Stimulated activated memory B cell treated with anti-CD40 and anti-IgM and Interleukin-4, amounts not matched to agents 10 μg/mL and 1 μg/mL and 100 μg/mL, for 72 hours (primary cell): ENCODE measurements around the gene SYT14.

Experiments used
- ATAC-seq: fragments of 150-1000 bp; cut with Tn5 transposase; 2 replicates; pipeline ENCODE4 v1.10.0; 2021
- H3K27ac Mint-ChIP-seq: one replicate; pipeline ENCODE4 v1.8.0; 2022; ENCODE audit warnings: mild to moderate bottlenecking, mixed read lengths
- H3K27me3 Mint-ChIP-seq: one replicate; pipeline ENCODE4 v1.8.0; 2022; ENCODE audit warnings: mixed read lengths
- H3K36me3 Mint-ChIP-seq: one replicate; pipeline ENCODE4 v1.8.0; 2022; ENCODE audit warnings: mixed read lengths
- H3K4me1 Mint-ChIP-seq: one replicate; pipeline ENCODE4 v1.8.0; 2022; ENCODE audit warnings: mixed read lengths
- H3K4me3 Mint-ChIP-seq: one replicate; pipeline ENCODE4 v1.8.0; 2022; ENCODE audit warnings: mild to moderate bottlenecking, moderate library complexity, mixed read lengths
- H3K9me3 Mint-ChIP-seq: one replicate; pipeline ENCODE4 v1.8.0; 2022; ENCODE audit warnings: mixed read lengths

SYT14 gene

DNA sequence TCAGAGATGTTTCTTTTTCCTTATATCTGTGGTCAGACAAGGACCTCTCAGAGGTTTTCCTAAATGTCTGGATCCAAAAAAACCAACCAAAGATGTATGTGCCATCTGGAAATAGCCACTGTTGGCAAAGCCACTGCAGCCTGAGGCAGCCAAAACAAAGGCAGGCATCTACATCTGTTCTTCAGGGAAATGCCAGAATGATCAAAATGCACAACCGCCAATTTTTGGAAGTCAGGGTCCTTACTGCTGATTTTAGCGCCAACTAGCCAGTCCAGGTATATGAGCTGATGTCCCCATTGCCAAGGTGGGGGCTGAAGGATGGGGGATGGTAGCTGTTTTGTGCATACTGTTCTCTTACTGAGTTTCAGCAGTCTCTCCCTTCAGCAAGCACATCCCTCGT is 45.9 kb downstream of the SYT14 start:
- Mint-ChIP-seq H3K4me3 (no peak overlapping the region), H3K27ac (no peak overlapping the region), H3K9me3 (no peaks in the 10 kb centered on the region), H3K4me1 (no peaks in the 10 kb centered on the region), H3K27me3 (peaks cover 63% of the 10 kb centered on the region), H3K36me3 (no peaks in the 10 kb centered on the region)
- ATAC-seq: no peak

DNA sequence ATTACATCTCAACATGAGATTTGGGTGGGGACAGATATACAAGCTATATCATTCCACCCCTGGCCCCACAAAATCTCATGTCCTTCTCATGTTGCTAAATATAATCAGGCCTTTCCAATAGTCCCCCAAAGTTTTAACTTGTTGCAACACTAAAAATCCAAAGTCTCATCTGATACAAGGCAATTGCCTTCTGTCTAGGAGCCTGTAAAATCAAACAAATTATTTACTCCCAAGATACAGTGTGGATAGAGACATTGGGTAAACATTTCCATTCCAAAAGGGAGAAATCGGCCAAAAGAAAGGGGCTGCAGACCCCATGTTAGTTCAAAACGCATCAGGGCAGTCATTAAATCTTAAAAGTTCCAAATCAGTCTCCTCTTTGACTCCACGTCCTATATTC is 47.0 kb downstream of the SYT14 start:
- H3K9me3 Mint-ChIP-seq: no peaks in the 10 kb centered on the region
- H3K4me1 Mint-ChIP-seq: no peaks in the 10 kb centered on the region
- H3K36me3 Mint-ChIP-seq: no peaks in the 10 kb centered on the region
- no peak overlapping the region for H3K4me3 Mint-ChIP-seq
- no peak overlapping the region for H3K27ac Mint-ChIP-seq
- no peak for ATAC-seq
- peaks cover 57% of the 10 kb centered on the region for H3K27me3 Mint-ChIP-seq

DNA sequence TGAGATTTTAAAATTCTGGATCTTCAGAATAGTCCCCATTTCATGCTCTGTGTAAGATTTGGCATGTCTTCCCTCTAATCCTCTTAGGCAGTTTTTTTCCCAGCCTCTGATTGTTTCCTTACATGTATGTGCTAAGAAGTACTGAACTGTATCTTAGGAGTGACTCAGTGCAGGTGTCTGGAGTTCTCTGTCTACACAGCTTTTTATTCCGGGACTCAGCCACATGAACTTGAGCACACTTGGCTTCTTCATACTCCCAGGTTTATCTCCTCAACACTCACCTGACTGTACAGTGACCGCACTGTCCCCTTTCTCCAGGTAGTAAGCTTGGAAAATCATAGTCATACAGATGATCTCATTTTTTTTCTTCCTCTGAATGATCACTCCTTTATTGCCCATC is 50.7 kb downstream of the SYT14 start:
- no peak for ATAC-seq
- H3K27ac Mint-ChIP-seq: no peak overlapping the region
- H3K9me3 Mint-ChIP-seq: no peaks in the 10 kb centered on the region
- H3K36me3 Mint-ChIP-seq: no peaks in the 10 kb centered on the region
- H3K4me1 Mint-ChIP-seq: no peaks in the 10 kb centered on the region
- peaks cover 67% of the 10 kb centered on the region for H3K27me3 Mint-ChIP-seq
- no peak overlapping the region for H3K4me3 Mint-ChIP-seq

DNA sequence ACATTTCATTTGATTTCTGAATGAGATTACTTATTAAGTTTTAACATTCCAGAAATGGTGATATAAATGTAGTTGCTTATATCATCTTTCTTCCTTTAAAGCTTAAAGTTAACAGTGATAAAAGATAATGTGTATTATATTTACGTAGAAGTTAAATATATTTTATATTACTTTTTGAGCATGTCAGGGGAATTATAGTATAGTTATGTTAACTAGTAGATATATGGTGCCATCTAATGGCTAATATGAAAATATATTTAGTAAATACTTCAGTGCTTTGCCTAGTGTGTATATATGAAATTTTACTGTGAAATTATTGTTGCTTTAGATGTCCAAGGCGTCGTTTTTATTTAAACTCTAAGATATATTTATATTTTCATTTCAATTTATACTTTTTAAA is 51.5 kb downstream of the SYT14 start:
- H3K27me3 Mint-ChIP-seq: peaks cover 69% of the 10 kb centered on the region
- H3K4me3 Mint-ChIP-seq: no peak overlapping the region
- ATAC-seq: no peak

DNA sequence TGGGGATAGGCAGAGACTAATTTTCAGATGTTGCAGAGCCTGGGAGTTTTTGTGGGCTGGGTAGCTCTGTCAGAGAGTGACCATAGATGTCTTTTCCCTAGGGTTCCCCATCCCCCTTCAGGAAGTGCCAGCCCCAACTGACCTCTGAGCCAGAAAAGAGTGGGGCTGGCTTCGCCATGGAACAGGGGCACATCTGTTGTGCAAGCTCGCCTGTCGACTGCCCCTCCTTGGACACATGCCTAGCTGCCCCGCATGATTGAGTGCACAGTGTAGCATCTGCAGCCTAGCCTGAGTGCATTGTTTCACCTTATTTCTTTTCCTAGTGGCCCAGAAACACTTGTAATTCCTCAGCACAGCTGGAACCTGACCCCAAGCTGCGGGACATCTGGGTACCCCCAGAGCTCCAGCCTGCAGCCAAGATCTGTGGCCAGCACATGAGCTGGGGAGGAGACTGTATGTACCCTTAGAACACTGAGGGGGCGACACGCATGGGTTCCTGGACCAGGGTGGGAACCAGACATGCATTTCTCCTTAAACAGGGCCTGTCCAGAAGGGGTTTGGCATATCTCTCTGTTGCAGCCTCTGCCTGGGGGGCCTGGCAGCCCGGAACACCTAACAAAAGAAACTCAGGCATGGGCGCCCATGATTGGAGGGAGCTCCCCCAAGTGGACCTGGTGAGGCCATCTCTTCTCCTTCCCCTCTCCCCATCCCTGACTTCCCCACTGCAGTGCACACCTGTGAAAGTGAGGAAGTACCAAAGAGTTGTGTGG is 55.2 kb downstream of the SYT14 start:
- H3K4me3 Mint-ChIP-seq: no peak overlapping the region
- no peaks in the 10 kb centered on the region for H3K4me1 Mint-ChIP-seq
- peaks cover 52% of the 10 kb centered on the region for H3K27me3 Mint-ChIP-seq
- ATAC-seq: peak; percentile 31
- H3K9me3 Mint-ChIP-seq: no peaks in the 10 kb centered on the region
- H3K27ac Mint-ChIP-seq: no peak overlapping the region
- H3K36me3 Mint-ChIP-seq: no peaks in the 10 kb centered on the region

More for the DNA sequence above, 51.5 kb downstream of the SYT14 start:
- Mint-ChIP-seq H3K9me3 (no peaks in the 10 kb centered on the region), H3K27ac (no peak overlapping the region), H3K36me3 (no peaks in the 10 kb centered on the region), H3K4me1 (no peaks in the 10 kb centered on the region)

DNA sequence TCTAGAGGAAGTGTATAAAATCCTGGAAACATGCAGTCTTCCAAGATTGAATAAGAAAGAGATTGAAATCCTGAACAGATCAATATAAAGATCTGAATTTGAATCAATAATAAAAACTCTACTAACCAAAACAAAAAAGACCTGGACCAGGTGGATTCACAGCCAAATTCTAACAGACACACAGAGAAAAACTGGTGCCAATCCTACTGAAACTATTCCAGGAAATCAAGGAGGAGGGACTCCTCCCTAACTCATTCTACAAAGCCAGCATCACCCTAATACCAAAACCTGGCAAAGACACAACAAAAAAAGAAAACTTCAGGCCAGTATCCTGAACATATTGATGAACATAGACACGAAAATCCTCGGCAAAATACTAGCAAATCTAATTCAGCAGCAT is 58.3 kb downstream of the SYT14 start:
- Mint-ChIP-seq H3K27me3 (peaks cover 36% of the 10 kb centered on the region), H3K4me1 (no peaks in the 10 kb centered on the region), H3K36me3 (no peaks in the 10 kb centered on the region), H3K4me3 (no peak overlapping the region), H3K27ac (no peak overlapping the region), H3K9me3 (no peaks in the 10 kb centered on the region)
- no peak for ATAC-seq

DNA sequence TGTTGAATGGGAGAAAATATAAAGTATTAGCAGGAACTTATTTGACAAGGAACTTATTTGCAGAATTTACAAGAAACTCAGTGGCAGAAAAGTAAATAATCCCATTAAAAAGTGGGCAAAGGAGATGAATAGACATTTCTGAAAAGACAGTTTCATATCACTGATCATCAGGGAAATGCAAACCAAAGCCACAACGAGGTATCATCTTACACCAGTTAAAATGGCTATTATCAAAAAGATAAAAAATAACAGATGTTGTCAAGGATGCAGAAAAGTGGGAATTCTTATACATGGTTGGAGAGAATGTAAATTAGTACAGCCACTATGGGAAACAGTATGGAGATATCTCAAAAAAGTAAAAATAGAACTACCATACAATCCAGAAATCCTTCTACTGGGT is 61.0 kb downstream of the SYT14 start:
- Mint-ChIP-seq H3K4me1 (no peaks in the 10 kb centered on the region), H3K27ac (no peak overlapping the region), H3K27me3 (peaks cover 10% of the 10 kb centered on the region), H3K4me3 (no peak overlapping the region), H3K9me3 (no peaks in the 10 kb centered on the region), H3K36me3 (no peaks in the 10 kb centered on the region)
- ATAC-seq: no peak

DNA sequence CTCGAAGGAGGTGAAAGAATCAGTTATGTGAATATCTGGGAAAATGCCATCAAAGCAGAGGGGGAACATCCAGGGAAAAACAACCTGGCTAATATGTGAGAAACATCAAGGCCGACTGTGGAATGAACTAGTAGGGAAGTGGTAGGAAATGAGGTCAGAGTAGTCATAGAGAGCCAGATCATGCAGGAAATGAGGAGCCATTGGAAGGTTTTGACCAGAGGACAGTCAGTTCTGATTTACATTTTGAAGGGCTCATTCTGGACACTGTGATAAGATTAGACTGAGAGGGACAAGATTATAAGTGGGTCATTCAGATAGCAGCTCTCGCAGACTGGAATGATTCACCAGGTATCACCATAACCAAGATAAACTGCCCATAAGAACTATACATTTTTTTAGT is 63.7 kb downstream of the SYT14 start:
- Mint-ChIP-seq H3K4me1 (no peaks in the 10 kb centered on the region), H3K36me3 (no peaks in the 10 kb centered on the region), H3K27ac (no peak overlapping the region), H3K4me3 (no peak overlapping the region), H3K9me3 (no peaks in the 10 kb centered on the region), H3K27me3 (no peaks in the 10 kb centered on the region)
- ATAC-seq: no peak

DNA sequence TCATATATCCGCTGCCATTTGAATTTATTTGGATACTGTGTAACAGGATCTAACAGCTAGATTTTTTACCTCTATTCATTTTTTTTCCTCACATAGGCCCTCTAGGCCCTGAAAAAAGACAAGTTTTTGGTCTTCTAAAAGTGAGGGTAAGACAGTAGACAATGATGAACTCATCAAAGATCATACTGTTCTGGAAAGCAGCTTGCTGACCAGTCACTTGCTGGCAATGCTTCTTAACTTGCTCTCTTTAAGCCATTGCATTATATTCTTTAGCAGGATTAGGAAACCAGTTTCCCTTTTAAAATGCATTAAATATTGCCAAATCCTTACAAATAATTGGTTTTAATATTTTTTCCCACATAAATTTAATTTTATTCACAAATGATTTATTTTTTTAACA is 65.5 kb downstream of the SYT14 start:
- no peaks in the 10 kb centered on the region for H3K9me3 Mint-ChIP-seq
- no peak overlapping the region for H3K27ac Mint-ChIP-seq
- H3K4me1 Mint-ChIP-seq: no peaks in the 10 kb centered on the region
- no peaks in the 10 kb centered on the region for H3K36me3 Mint-ChIP-seq
- no peak overlapping the region for H3K4me3 Mint-ChIP-seq
- ATAC-seq: no peak
- no peaks in the 10 kb centered on the region for H3K27me3 Mint-ChIP-seq

DNA sequence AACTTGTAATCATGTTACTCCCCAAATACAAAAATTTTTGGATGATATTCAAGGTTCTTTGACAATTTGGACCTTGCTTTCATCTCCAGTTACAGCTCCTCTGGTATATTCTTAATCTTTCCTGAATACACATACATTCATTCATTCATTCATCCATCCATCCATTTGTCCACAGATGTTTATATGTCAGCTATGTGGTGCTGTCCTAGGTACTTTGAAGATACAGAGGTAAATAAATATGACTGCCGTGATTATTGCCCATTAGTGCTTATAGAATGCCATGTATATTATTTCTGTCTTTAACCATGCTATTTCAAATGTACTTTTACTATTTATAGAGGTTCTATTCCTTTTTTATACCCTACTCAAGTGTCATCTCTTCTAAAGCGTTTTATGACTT is 72.1 kb downstream of the SYT14 start:
- Mint-ChIP-seq H3K27me3 (no peaks in the 10 kb centered on the region), H3K36me3 (no peaks in the 10 kb centered on the region), H3K9me3 (no peaks in the 10 kb centered on the region), H3K4me3 (no peak overlapping the region), H3K4me1 (no peaks in the 10 kb centered on the region), H3K27ac (no peak overlapping the region)
- ATAC-seq: no peak

DNA sequence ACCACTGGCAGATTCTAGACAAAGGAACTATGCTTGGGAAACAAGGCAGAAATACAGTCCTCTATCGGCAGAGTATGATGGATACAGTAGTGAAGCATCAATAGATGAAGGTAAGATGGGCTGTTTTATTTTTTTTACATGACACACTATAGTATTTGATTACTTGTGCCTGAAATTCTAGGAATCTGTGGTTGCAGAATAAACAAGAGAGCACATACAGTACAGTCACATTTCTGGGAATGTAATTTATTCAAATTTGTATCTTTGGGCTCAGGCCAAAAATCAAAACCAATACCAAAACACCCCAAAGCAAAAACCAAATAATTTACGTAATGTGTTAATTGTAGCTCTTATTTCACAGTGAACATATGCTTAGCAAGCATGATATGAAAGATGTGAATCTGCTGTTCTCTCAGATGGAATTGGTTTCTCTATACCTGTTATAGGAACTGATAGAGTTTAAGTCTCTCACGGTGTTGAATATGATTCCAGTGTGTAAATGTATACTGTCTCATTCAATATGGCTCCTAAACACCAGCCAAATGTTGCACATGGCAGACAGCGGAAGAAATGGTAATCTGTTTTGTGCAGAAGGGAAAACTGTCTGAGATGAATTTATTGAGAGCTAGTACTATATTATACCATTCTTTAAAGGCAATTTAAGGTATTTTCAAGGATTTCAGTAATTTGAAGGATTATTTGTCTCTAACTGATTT is 83.3 kb downstream of the SYT14 start:
- H3K4me3 Mint-ChIP-seq: no peak overlapping the region
- peaks cover 6% of the 10 kb centered on the region for H3K27me3 Mint-ChIP-seq
- H3K27ac Mint-ChIP-seq: no peak overlapping the region
- H3K36me3 Mint-ChIP-seq: no peaks in the 10 kb centered on the region
- H3K9me3 Mint-ChIP-seq: no peaks in the 10 kb centered on the region
- ATAC-seq: no peak
- H3K4me1 Mint-ChIP-seq: no peaks in the 10 kb centered on the region

DNA sequence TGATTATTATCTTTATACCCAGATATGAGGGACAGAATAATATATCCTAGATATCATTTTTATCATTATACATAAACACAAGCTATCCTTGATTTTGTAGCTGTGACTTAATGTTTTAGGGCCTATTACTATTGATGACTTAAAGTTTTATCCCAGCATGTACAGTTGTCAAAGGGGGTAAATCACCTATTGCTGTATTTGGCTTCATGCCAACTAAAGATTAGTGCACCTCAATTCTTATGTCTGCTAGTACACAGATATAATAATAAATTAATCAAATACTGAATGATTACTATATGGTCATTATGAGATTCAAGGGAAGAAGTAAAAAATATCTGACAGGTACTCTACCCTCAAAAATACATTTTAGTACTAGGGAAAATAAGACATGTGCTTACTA is 84.0 kb downstream of the SYT14 start:
- no peak overlapping the region for H3K4me3 Mint-ChIP-seq
- no peak for ATAC-seq
- H3K36me3 Mint-ChIP-seq: no peaks in the 10 kb centered on the region
- H3K27ac Mint-ChIP-seq: no peak overlapping the region
- H3K4me1 Mint-ChIP-seq: no peaks in the 10 kb centered on the region
- no peaks in the 10 kb centered on the region for H3K9me3 Mint-ChIP-seq
- H3K27me3 Mint-ChIP-seq: no peaks in the 10 kb centered on the region

DNA sequence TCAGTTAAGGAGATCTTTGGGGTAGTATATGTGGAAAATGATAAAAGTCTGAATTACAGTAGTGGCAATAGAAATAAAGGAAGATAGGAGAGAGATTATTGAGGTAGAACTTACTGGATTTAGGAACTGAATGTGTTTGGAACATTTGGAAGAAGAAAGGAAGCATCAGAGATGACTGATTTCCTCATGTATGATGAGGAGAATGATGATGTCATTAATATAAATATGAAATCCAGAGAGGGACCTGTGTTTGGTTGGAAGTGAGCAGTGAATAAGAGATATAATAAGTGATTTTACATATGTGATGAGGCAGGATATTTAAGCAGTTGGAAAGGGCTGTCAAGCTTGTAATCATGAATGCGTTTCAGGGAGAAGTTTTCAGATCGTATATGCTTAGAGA is 86.3 kb downstream of the SYT14 start:
- H3K27ac Mint-ChIP-seq: no peak overlapping the region
- no peaks in the 10 kb centered on the region for H3K9me3 Mint-ChIP-seq
- H3K27me3 Mint-ChIP-seq: no peaks in the 10 kb centered on the region
- H3K4me3 Mint-ChIP-seq: no peak overlapping the region
- no peaks in the 10 kb centered on the region for H3K4me1 Mint-ChIP-seq
- ATAC-seq: no peak
- H3K36me3 Mint-ChIP-seq: no peaks in the 10 kb centered on the region

DNA sequence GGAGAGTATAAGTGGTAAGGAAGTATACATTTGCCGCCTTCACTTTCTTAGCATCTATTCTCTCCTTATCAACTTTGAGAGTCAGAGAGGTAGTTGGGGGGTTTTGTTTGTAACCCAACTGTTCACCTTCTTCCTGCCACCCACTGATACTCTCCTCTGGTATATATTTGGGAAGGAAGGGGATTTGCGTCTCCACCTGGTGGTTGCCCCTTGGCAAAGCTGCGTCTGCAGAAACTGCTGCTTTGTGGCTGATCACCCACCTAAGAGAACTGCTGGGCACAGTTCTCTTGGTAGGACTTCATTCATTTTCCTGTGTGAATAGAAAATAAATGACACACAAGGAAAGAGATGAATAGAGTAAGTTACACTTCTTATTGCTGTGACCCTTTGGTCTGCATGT is 87.0 kb downstream of the SYT14 start:
- no peak for ATAC-seq

DNA sequence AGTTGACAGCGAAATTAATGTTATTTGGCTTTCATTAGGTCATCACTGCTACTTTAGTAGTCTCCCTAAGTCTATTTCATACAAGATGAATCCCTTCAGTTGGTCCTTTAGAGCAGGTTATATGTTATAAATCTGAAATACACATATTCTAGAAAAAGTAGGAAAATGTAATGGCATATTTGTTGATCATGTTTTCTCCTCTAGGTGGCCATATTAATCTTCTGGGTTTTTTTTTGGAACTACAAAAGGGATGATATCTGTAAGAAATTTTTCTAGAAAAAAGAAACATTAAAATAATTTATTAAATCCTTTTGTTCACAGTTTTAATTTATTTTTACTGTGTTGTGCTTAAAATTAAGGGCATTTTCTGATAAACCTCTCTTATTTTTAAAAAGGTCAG is 87.9 kb downstream of the SYT14 start:
- Mint-ChIP-seq H3K36me3 (no peaks in the 10 kb centered on the region), H3K9me3 (peaks cover 3% of the 10 kb centered on the region), H3K4me1 (no peaks in the 10 kb centered on the region), H3K4me3 (no peak overlapping the region), H3K27me3 (peaks cover 8% of the 10 kb centered on the region), H3K27ac (no peak overlapping the region)
- ATAC-seq: no peak

More for the DNA sequence above, 87.0 kb downstream of the SYT14 start:
- Mint-ChIP-seq H3K27ac (no peak overlapping the region), H3K4me3 (no peak overlapping the region), H3K9me3 (no peaks in the 10 kb centered on the region), H3K36me3 (no peaks in the 10 kb centered on the region), H3K27me3 (no peaks in the 10 kb centered on the region), H3K4me1 (no peaks in the 10 kb centered on the region)

DNA sequence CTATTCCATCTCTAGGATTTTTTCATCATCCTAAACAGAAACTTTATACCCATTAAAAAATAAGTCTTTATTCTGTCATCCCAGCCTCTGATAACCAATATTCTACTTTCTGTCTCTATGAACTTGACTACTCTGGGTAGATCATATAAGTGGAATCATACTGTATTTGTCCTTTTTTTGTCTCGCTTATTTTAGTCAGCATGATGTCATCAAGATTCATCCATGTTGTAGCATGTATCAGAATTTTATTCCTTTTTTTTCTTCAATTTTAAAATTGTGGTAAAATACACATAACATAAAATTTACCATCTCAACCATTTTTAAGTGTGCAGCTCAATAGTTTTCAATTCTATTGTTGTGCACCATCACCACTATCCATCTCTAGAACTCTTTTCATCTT is 90.0 kb downstream of the SYT14 start:
- ATAC-seq: no peak
- Mint-ChIP-seq H3K27me3 (peaks cover 12% of the 10 kb centered on the region), H3K4me1 (no peaks in the 10 kb centered on the region), H3K36me3 (no peaks in the 10 kb centered on the region), H3K4me3 (no peak overlapping the region), H3K27ac (no peak overlapping the region), H3K9me3 (peaks cover 6% of the 10 kb centered on the region)
